ENCODE data around the gene SLC43A3. TPM values are rescaled to one million over a fixed set of nuclear protein-coding genes. Genes with fewer than 3 reads are reported as not detected.
"Not testable (repeated sequence)": the region's sequence is repeated elsewhere in the genome, so short reads cannot be mapped to it uniquely, and the experiment has no call there.

SLC43A3 gene
- total RNA-seq, 1 experiment from 2014 or later, result 9.7 TPM

- peaks cover 16% of the 10 kb centered on the region for H3K27me3 ChIP-seq (ENCODE audit: control insufficient read depth, insufficient read depth, low read length)
- no peak overlapping the region; the same call in 1 of the 2 replicates for H3K4me3 ChIP-seq (ENCODE audit: insufficient read depth, low read depth, low read length)
- H3K36me3 ChIP-seq (replicated peaks; ENCODE audit: control insufficient read depth, insufficient read depth, low read length), result no peaks in the 10 kb centered on the region
- no peak for DNase-seq
These were observed 49.8 kb downstream of the SLC43A3 start for GRCh38 chr11:57377107-57377506.

DNA sequence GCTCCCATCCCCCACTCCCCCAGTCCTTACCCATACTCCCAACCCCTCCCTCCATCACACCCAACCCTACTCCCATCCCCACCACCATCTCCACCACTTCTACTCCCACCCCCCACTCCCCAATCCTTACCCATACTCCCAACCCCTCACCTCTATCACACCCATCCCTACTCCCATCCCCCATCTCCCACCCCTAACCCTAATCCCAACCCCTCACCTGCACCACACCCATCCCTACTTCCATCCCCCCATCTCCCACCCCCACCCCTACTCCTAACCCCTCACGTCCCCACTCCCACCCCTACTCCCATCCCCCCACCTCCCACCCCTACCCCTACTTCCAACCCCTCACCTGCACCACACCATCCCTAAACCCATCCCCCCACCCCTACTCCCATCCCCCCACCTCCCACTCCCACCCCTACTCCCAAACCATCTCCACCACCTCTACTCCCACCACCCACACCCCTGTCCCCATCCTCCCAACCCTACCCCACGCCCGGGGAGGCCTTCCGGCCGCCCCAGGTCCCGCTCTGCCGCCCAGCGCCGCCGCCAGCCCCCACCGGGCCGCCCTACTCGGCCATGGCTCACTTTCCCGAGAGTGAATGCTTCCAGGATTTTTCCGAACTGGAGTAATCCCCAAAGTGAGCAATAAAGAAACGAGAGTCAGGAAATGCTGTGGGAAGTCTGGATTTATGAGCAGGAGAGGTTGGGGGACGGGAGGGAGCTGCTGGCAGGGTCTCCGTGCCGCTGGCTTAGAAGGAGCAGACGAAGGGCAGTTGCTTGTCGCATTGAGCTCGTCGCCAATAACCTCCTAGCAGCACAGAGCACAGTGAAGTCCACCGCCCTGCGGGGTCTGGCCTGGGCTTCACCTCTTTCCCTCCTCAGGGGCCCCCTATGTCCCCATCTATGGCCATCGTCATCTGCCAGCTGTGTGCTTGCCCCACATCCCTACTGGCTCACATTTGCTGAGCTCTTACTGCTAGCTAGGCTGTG is 50.5 kb downstream of the SLC43A3 start:
- H3K36me3 ChIP-seq (replicated peaks; ENCODE audit: control insufficient read depth, insufficient read depth, low read length), result no peaks in the 10 kb centered on the region
- H3K27me3 ChIP-seq (ENCODE audit: control insufficient read depth, insufficient read depth, low read length), result peaks cover 16% of the 10 kb centered on the region
- H3K4me3 ChIP-seq (ENCODE audit: insufficient read depth, low read depth, low read length), result peak overlapping the region; percentile 8; the same call in 1 of the 2 replicates
- DNase-seq, result peak; percentile 55

GRCh38 chr11:57375490-57375889 is 51.4 kb downstream of the SLC43A3 start:
- peaks cover 16% of the 10 kb centered on the region for H3K27me3 ChIP-seq (ENCODE audit: control insufficient read depth, insufficient read depth, low read length)
- no peaks in the 10 kb centered on the region for H3K36me3 ChIP-seq (replicated peaks; ENCODE audit: control insufficient read depth, insufficient read depth, low read length)
- no peak overlapping the region for H3K4me3 ChIP-seq (ENCODE audit: insufficient read depth, low read depth, low read length)
- no peak for DNase-seq

DNA sequence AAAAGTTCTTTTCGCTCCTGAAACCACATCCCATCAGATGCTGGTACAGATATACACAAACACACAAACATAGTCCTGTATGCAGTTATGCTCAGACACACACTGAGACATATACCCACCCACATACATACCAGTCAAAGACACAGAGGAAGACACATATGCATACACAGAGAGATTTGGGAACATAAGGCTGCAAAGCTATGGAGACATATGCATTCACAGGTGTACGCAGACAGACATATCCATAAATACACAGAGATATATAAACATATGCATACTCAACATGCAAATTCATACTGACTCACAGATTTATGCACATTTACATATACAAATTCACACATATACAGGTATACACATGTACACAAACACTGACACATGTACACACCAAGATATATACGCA is 52.0 kb downstream of the SLC43A3 start:
- Histone ChIP-seq H3K4me3 (ENCODE audit: insufficient read depth, low read depth, low read length) (no peak overlapping the region), H3K36me3 (replicated peaks; ENCODE audit: control insufficient read depth, insufficient read depth, low read length) (no peaks in the 10 kb centered on the region), H3K27me3 (ENCODE audit: control insufficient read depth, insufficient read depth, low read length) (peaks cover 15% of the 10 kb centered on the region)
- no peak for DNase-seq

DNA sequence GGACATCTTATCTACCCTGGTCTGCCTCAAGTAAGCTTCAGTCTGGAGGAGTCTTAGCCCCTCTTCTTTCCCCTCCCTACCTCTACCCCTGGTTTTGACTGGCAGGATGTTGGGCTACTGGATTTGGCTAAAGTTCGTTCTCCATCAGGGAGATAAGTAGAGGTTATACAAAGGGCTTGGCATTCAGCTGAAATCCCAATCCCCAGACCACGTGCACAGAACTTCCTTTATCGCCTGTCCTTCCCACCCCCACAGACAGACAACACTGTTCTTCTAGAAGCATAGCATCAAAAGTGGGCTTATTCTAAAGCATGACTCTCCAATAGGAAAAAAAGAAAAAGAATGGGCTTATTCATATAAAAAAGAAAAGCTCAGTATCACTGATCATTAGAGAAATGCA is 53.8 kb downstream of the SLC43A3 start:
- peaks cover 11% of the 10 kb centered on the region; the same call in 1 of the 2 replicates for H3K27me3 ChIP-seq (ENCODE audit: control insufficient read depth, insufficient read depth, low read length)
- H3K36me3 ChIP-seq (replicated peaks; ENCODE audit: control insufficient read depth, insufficient read depth, low read length), result no peaks in the 10 kb centered on the region
- no peak overlapping the region for H3K4me3 ChIP-seq (ENCODE audit: insufficient read depth, low read depth, low read length)
- DNase-seq, result no peak

DNA sequence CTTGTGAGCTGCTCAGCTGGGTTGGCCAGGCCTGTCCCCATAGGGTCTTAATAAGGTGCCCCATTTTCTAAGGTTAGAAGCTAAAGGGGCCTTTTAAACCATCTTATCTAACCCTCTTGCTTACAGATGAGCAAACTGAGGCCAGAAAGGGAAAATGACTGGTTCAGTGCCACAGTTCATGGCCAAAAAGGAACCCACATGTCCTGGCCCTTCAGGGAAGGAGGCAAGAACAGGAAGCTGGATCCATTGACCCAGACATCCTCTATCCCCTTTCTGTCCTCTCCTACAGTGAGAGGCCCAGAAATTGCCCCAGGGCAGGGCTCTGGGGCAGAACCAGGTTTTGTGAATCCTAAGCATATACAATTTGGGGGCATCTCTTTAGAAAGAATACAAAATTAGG is 56.0 kb downstream of the SLC43A3 start:
- no peak for DNase-seq
- no peak overlapping the region for H3K4me3 ChIP-seq (ENCODE audit: insufficient read depth, low read depth, low read length)
- H3K27me3 ChIP-seq (ENCODE audit: control insufficient read depth, insufficient read depth, low read length), result no peaks in the 10 kb centered on the region
- H3K36me3 ChIP-seq (replicated peaks; ENCODE audit: control insufficient read depth, insufficient read depth, low read length), result no peaks in the 10 kb centered on the region

DNA sequence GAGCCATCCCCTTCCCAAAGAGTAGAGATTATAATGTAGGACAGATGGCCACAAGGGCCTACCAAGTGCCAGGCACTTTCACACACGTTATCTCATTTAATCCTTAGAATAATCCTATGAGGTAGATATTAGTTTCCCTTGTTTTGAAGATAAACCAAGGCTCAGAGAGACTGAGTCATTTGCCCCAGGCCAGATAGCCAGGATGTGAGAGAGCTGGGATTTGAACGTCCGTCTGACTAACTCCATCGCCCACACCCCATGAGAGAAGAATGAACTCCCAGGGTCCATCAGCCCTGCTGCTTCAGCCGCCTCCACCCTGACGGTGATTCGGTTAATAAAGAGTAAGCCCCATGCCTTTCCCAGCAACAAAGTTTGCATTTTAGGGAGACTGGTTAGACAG is 56.7 kb downstream of the SLC43A3 start:
- no peaks in the 10 kb centered on the region for H3K36me3 ChIP-seq (replicated peaks; ENCODE audit: control insufficient read depth, insufficient read depth, low read length)
- no peak for DNase-seq

DNA sequence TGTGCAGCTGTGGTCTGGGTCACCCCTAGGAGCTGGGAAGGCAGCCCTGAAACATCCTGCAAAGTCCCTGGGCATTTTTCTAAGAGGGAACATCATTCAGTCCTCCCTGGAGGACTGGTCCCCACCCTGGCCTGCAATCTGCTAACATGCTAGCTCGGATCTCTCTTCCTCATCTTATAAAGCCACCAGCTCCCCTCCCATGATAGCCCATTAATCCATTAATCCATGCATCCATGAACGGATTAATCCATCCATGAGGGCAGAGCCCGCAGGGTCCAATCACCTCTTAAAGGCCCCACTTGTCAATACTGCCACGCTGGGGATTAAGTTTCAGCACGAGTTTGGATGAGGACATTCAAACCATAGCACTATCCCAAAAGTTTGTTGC is 58.1 kb downstream of the SLC43A3 start:
- Histone ChIP-seq H3K36me3 (replicated peaks; ENCODE audit: control insufficient read depth, insufficient read depth, low read length) (no peaks in the 10 kb centered on the region), H3K27me3 (ENCODE audit: control insufficient read depth, insufficient read depth, low read length) (no peaks in the 10 kb centered on the region; the same call in 1 of the 2 replicates), H3K4me3 (ENCODE audit: insufficient read depth, low read depth, low read length) (no peak overlapping the region)
- DNase-seq, result no peak

More for the DNA sequence above, 56.7 kb downstream of the SLC43A3 start:
- Histone ChIP-seq H3K27me3 (ENCODE audit: control insufficient read depth, insufficient read depth, low read length) (no peaks in the 10 kb centered on the region), H3K4me3 (ENCODE audit: insufficient read depth, low read depth, low read length) (no peak overlapping the region)

- Histone ChIP-seq H3K4me3 (ENCODE audit: insufficient read depth, low read depth, low read length) (no peak overlapping the region), H3K27me3 (ENCODE audit: control insufficient read depth, insufficient read depth, low read length) (no peaks in the 10 kb centered on the region; the same call in 1 of the 2 replicates), H3K36me3 (replicated peaks; ENCODE audit: control insufficient read depth, insufficient read depth, low read length) (no peaks in the 10 kb centered on the region)
- no peak for DNase-seq
These were observed 58.6 kb downstream of the SLC43A3 start for GRCh38 chr11:57368106-57368844.

DNA sequence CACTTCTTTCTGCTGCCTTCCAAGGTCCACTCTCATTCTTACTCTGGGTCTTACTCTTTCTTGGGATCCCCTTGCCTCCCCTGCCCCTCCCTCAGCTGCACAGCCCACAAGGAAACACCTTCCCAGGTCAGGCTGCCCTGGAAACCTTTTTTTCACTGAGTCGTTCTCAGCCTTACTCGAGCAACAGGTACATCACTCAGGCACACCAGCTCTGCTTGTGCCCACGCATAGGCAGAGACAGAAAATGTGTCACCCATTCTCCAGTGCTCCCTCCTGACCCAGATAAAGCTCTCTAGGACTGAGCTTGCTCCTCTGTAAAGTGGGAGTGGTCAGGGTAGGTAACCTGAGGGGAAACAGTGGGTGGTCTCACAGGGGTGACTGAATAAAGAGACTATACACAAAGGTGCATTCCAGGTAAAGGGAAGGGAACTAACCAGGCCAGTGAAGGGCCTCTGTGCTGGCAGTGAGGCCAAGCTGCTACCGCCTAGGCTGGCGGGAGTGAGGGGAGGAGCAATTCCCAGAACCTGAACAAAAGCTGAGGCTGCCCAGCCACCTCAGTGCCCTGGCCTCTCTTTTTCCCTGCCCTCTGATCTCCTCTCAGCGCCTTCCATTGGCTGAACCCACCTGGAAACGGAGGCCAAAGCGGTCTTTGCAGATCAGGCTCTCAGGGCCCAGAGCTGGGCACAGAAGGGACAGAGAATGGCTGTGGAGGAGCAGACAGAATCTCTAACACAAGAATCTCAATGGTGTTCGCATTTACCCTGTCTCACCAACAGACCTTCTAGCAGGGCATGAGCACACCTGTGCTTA is 61.9 kb downstream of the SLC43A3 start:
- Histone ChIP-seq H3K27me3 (ENCODE audit: control insufficient read depth, insufficient read depth, low read length) (no peaks in the 10 kb centered on the region; the same call in 1 of the 2 replicates), H3K4me3 (ENCODE audit: insufficient read depth, low read depth, low read length) (no peak overlapping the region), H3K36me3 (replicated peaks; ENCODE audit: control insufficient read depth, insufficient read depth, low read length) (no peaks in the 10 kb centered on the region)
- peak; percentile 78 for DNase-seq

- no peak for DNase-seq
These were observed 63.5 kb downstream of the SLC43A3 start for GRCh38 chr11:57363131-57364080.

GRCh38 chr11:57361926-57362325 is 65.0 kb downstream of the SLC43A3 start:
- no peak for DNase-seq
- H3K4me3 ChIP-seq (ENCODE audit: insufficient read depth, low read depth, low read length), result no peak overlapping the region
- no peaks in the 10 kb centered on the region for H3K36me3 ChIP-seq (replicated peaks; ENCODE audit: control insufficient read depth, insufficient read depth, low read length)
- H3K27me3 ChIP-seq (ENCODE audit: control insufficient read depth, insufficient read depth, low read length), result no peaks in the 10 kb centered on the region; the same call in 1 of the 2 replicates

More at GRCh38 chr11:57363131-57364080, 63.5 kb downstream of the SLC43A3 start:
- Histone ChIP-seq H3K4me3 (ENCODE audit: insufficient read depth, low read depth, low read length) (no peak overlapping the region), H3K36me3 (replicated peaks; ENCODE audit: control insufficient read depth, insufficient read depth, low read length) (no peaks in the 10 kb centered on the region), H3K27me3 (ENCODE audit: control insufficient read depth, insufficient read depth, low read length) (no peaks in the 10 kb centered on the region; the same call in 1 of the 2 replicates)

DNA sequence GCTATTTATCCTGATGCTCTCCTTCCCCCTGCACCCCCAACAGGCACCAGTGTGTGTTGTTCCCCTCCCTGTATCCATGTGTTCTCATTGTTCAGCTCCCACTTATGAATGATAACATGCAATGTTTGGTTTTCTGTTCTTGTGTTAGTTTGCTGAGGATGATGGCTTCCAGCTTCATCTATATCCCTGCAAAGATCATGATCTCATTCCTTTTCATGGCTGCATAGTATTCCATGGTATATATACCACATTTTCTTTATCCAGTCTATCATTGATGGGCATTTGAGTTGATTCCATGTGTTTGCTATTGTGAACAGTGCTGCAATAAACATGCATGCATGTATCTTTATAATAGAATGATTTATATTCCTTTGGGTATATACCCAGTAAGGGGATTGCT is 65.5 kb downstream of the SLC43A3 start:
- H3K36me3 ChIP-seq (replicated peaks; ENCODE audit: control insufficient read depth, insufficient read depth, low read length); H3K27me3 ChIP-seq (ENCODE audit: control insufficient read depth, insufficient read depth, low read length); DNase-seq; H3K4me3 ChIP-seq (ENCODE audit: insufficient read depth, low read depth, low read length): not testable (repeated sequence)
